Upper lobe of right lung (tissue), 1 donor: ENCODE measurements around the gene CCDC88C. TPM values are rescaled to one million over a fixed set of nuclear protein-coding genes. Genes with fewer than 3 reads are reported as not detected.

Source experiments
- ATAC-seq: fragments of 200-7000 bp; cut with Tn5 transposase; one replicate; pipeline ENCODE4 v1.9.1; 2020; ENCODE audit warnings: mild to moderate bottlenecking, moderate library complexity
- DNase-seq: peaks from one replicate; pipeline ENCODE4 v3.0.0-alpha.2; 2020
- H3K27ac ChIP-seq: fragments of 200-600 bp; one replicate; pipeline ENCODE4 v1.8.0; 2022
- H3K27me3 ChIP-seq: fragments of 200-600 bp; one replicate; pipeline ENCODE4 v1.8.0; 2022; ENCODE audit warnings: mild to moderate bottlenecking
- H3K36me3 ChIP-seq: fragments of 200-600 bp; one replicate; pipeline ENCODE4 v1.8.0; 2022
- H3K4me1 ChIP-seq: fragments of 200-600 bp; one replicate; pipeline ENCODE4 v1.8.0; 2022
- H3K4me3 ChIP-seq: fragments of 200-600 bp; one replicate; pipeline ENCODE4 v1.8.0; 2022; ENCODE audit warnings: mild to moderate bottlenecking
- H3K9me3 ChIP-seq: fragments of 200-600 bp; one replicate; pipeline ENCODE4 v1.8.0; 2022
- intact Hi-C: fragments of 100-400 bp; cut with DNase I; formaldehyde crosslinking; loops from one replicate; pipeline ENCODE4 v1.11.0; 2022
- total RNA-seq: library from RNA; stranded (reverse); fragmentation: NEBNext Ultra II Directional; extraction: Animal tissue kit (Norgen Biotek cat#: 25700); gene quantifications from one replicate; pipeline ENCODE4 v1.2.1, GENCODE V29; 2021
- TF ChIP-seq, protein P1 (sequence below): fragments of 200-600 bp; IDR thresholded peaks from one replicate; pipeline ENCODE4 v1.8.0; 2022; ENCODE audit warnings: antibody characterized with exemption
- donor health status: DM: no; HTN: yes; CAD: no; lungs with severe emphysema.

CCDC88C gene
- total RNA-seq, 1 donor from 2014 or later, result 34.1 TPM

DNA sequence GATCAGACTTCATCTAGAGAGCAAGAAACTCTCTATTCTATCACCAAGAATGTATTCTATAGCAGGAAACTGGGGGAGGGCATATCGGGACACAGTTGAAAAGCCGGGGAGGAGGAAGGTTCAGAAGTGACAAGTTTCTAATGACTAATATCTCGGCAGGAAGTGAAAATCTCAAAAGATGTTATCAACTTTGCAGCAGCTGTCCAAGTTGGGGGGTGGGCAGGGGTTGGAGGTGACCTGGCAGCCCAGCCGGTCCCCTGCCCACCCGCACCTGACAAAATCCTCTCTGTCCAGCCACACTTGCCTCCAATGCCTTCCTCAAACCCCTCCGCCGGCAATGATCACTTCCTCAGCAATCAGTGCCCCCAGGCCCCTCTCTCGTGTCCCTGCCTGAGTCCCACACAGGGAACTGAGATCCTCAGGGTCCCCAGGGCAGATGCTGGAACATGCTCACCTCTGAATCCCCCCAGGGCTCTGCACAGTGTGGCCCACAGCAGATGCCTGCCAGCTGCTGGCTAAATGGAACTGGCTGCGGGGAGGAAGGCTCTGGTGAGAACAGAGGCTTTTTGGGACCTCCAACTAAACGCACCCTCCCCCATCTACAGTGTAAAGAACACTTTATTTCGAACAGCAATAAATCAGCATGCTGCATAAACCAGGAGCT lies 43.9 kb downstream of the CCDC88C start:
- H3K4me1 ChIP-seq, result peaks cover 75% of the 10 kb centered on the region
- no peak overlapping the region for H3K4me3 ChIP-seq
- TF ChIP-seq, protein P1, sequence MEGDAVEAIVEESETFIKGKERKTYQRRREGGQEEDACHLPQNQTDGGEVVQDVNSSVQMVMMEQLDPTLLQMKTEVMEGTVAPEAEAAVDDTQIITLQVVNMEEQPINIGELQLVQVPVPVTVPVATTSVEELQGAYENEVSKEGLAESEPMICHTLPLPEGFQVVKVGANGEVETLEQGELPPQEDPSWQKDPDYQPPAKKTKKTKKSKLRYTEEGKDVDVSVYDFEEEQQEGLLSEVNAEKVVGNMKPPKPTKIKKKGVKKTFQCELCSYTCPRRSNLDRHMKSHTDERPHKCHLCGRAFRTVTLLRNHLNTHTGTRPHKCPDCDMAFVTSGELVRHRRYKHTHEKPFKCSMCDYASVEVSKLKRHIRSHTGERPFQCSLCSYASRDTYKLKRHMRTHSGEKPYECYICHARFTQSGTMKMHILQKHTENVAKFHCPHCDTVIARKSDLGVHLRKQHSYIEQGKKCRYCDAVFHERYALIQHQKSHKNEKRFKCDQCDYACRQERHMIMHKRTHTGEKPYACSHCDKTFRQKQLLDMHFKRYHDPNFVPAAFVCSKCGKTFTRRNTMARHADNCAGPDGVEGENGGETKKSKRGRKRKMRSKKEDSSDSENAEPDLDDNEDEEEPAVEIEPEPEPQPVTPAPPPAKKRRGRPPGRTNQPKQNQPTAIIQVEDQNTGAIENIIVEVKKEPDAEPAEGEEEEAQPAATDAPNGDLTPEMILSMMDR, result no peak
- peak overlapping the region; percentile 17 for H3K27ac ChIP-seq
- intact Hi-C loops, result no loop called here
- ATAC-seq, result no peak
- no peak for DNase-seq
- no peaks in the 10 kb centered on the region for H3K27me3 ChIP-seq
- H3K36me3 ChIP-seq, result no peaks in the 10 kb centered on the region
- no peaks in the 10 kb centered on the region for H3K9me3 ChIP-seq

DNA sequence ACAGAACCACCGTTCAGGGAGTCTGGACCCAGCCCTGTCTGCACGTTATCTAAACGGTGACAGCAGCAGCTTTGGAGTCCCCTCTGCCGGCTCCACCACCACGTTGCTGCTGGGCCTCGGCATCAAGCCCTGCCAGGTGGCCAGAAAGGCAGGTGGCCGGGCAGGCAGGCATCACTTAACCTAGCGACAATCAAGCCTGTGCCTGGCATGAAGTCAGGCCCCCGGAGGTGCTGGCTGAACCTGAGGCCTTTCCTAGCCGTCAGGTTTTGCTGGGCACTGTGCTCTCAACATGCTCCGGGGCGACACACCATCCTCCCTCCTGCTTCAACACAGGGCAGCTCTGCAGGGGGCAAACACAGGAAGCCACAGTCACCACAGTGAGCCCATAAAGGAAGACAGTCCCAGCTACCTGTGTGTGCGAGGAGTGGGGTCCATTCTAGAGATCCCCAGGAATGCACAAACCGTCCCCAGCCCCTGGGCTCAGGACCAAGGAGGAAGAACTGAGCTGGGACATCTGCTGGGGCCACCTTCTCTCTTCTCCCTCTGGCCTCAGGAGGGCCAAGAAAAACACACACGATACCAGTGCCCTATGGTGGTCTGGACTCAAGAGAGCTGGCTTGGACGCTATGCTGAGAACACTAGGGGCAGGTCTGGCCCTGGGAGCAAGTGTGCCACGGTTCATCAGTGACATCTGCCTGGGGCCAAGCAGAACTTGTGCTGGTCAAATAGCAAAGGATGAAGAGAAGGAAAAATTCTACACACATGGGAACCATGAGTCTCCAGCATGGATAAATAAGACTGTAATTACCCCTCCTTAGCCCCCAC lies 44.7 kb downstream of the CCDC88C start:
- no peak overlapping the region for H3K4me3 ChIP-seq
- H3K4me1 ChIP-seq, result peaks cover 74% of the 10 kb centered on the region
- H3K27ac ChIP-seq, result no peak overlapping the region
- H3K27me3 ChIP-seq, result no peaks in the 10 kb centered on the region
- no peaks in the 10 kb centered on the region for H3K9me3 ChIP-seq
- TF ChIP-seq, protein P1, result no peak
- intact Hi-C loops, result no loop called here
- ATAC-seq, result no peak
- no peak for DNase-seq
- no peaks in the 10 kb centered on the region for H3K36me3 ChIP-seq

- Histone ChIP-seq H3K27ac (peak overlapping the region; percentile 11), H3K36me3 (no peaks in the 10 kb centered on the region), H3K4me3 (no peak overlapping the region), H3K9me3 (no peaks in the 10 kb centered on the region), H3K4me1 (peaks cover 74% of the 10 kb centered on the region), H3K27me3 (no peaks in the 10 kb centered on the region)
- TF ChIP-seq, protein P1, result no peak
- DNase-seq, result no peak
- ATAC-seq, result no peak
- intact Hi-C loops, result no loop called here
Measured at GRCh38 chr14:91371990-91372375, 45.6 kb downstream of the CCDC88C start.

DNA sequence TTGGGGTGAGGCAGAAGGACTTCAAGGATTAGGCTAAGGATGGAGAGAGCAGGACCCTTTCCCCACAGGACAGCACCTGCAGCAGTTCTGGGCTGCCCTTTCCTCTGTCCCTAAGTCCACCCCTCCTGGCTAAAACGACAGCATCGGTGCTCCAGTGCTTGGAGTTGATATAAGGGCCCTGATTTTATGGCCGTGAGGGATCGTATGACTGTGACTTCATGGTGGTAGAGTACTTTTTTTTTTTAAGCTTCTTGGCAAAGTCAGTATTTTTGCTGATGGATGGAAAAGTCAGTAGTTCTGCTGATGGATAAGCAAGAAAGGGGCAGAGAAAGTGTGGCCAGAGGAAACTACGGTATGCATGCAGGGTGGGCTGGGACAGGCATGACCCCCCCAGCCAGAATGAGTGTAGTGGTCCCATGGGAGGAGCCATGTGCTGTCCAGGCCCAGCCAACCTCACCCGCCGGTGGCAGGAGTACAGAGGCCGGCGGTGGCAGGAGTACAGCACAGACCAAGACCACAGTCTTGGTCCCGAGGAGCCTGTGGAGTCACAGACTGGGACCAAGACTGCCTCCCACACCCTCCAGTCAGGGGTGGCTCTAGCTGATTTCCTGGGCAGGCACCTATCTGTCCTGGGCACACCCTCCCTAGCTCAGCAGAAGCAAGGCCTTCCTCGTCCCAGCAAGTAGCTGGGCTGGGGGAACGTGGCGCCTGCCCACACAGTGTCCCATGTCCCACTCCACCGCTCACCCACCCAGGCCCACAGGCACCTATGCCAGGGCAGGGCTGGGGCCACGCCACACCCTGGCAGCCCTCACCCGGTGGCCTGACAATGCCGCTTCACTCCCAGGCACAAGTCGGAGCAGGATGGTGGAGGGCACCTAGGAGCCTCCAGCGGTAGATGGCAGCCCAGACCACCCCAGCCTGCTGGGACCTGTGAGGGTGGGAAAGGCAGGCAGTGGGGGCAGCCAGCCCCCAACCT lies 46.3 kb downstream of the CCDC88C start:
- Histone ChIP-seq H3K36me3 (no peaks in the 10 kb centered on the region), H3K27ac (peak overlapping the region; percentile 11), H3K4me3 (no peak overlapping the region), H3K27me3 (no peaks in the 10 kb centered on the region), H3K9me3 (no peaks in the 10 kb centered on the region), H3K4me1 (peaks cover 74% of the 10 kb centered on the region)
- no peak for ATAC-seq
- intact Hi-C loops, result no loop called here
- TF ChIP-seq, protein P1, result no peak
- no peak for DNase-seq

GRCh38 chr14:91369628-91370445 lies 47.8 kb downstream of the CCDC88C start:
- Histone ChIP-seq H3K36me3 (no peaks in the 10 kb centered on the region), H3K9me3 (no peaks in the 10 kb centered on the region), H3K27me3 (no peaks in the 10 kb centered on the region), H3K4me1 (peaks cover 75% of the 10 kb centered on the region), H3K27ac (peak overlapping the region; percentile 47), H3K4me3 (peak overlapping the region; percentile 15)
- intact Hi-C loops, result no loop called here
- ATAC-seq (peak; percentile 35), DNase-seq (no peak)
- TF ChIP-seq, protein P1, result no peak
